Suprapubic skin (tissue), 4 donors: ENCODE data around the gene CTSD.

Experiments used
- EP300 ChIP-seq: sonication (generic); formaldehyde crosslinking; IDR thresholded peaks from one replicate; pipeline ENCODE4 v1.6.1; 2017; ENCODE audit warnings: antibody characterized with exemption
- POLR2A ChIP-seq, 2 donors: fragments of 450-650 bp; IDR thresholded peaks; one replicate each; pipeline ENCODE4 v1.6.1; 2017; ENCODE audit warnings: antibody characterized with exemption in 2 of 2, mild to moderate bottlenecking in 2 of 2, moderate library complexity in 2 of 2
- POLR2AphosphoS5 ChIP-seq, 3 donors: sonication (generic); formaldehyde crosslinking; IDR thresholded peaks; one replicate each; pipeline ENCODE4 v1.6.1; 2017; ENCODE audit warnings: antibody characterized with exemption in 3 of 3
- TF ChIP-seq, protein P1 (sequence below), 2 donors: fragments of 200-600 bp in 1 of 2; fragments of 450-650 bp in 1 of 2; sonication (generic) in 1 of 2; IDR thresholded peaks; one replicate each; pipeline ENCODE4 v1.5.1; 2016 to 2019; ENCODE audit warnings: antibody characterized with exemption in 2 of 2, mild to moderate bottlenecking in 1 of 2, moderate library complexity in 1 of 2

DNA sequence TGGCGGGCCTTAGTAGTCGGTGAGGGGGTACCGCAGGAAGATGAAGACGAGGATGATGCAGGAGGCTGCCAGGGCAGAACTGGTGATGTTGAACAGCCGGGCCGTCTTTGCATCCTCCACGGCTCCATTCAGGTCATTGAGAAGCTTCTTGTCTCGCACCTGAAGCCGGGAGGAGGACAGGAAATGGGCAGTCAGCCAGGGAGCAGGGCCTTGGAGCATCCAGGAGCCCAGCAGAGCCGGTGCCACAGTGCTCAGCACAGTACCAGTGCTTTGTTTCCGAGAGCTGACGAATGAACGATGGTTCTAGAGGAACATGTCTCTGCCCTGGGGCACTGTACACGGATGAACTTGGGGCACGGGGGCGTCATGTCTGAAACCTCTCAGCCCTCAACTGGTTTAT lies 28.5 kb downstream of the CTSD start:
- no peak for TF ChIP-seq EP300
- no peak for TF ChIP-seq POLR2A (IDR thresholded peaks at IDR 0.05)
- TF ChIP-seq, protein P1, sequence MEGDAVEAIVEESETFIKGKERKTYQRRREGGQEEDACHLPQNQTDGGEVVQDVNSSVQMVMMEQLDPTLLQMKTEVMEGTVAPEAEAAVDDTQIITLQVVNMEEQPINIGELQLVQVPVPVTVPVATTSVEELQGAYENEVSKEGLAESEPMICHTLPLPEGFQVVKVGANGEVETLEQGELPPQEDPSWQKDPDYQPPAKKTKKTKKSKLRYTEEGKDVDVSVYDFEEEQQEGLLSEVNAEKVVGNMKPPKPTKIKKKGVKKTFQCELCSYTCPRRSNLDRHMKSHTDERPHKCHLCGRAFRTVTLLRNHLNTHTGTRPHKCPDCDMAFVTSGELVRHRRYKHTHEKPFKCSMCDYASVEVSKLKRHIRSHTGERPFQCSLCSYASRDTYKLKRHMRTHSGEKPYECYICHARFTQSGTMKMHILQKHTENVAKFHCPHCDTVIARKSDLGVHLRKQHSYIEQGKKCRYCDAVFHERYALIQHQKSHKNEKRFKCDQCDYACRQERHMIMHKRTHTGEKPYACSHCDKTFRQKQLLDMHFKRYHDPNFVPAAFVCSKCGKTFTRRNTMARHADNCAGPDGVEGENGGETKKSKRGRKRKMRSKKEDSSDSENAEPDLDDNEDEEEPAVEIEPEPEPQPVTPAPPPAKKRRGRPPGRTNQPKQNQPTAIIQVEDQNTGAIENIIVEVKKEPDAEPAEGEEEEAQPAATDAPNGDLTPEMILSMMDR (IDR thresholded peaks at IDR 0.05): no peak
- TF ChIP-seq POLR2AphosphoS5 (IDR thresholded peaks at IDR 0.05): no peak
